D721Med (cell line): ENCODE data around the gene LRP1B.

Experiments
- DNase-seq: peaks from one replicate; pipeline ENCODE4 v3.0.0; 2011; ENCODE audit warnings: low spot score; ENCODE audit not compliant: insufficient read length
- FAIRE-seq: peaks from 2 replicates; lab custom pipeline; 2011; peaks lifted over from hg19 to GRCh38; lab: Jason Lieb, UNC
- TF ChIP-seq, protein P1 (sequence below): IDR thresholded peaks from 2 replicates; pipeline ENCODE4 v1.5.1; 2012; ENCODE audit warnings: mild to moderate bottlenecking, control low read depth; ENCODE audit not compliant: insufficient read depth; ENCODE audit errors: missing control alignments

Gene LRP1B

DNA sequence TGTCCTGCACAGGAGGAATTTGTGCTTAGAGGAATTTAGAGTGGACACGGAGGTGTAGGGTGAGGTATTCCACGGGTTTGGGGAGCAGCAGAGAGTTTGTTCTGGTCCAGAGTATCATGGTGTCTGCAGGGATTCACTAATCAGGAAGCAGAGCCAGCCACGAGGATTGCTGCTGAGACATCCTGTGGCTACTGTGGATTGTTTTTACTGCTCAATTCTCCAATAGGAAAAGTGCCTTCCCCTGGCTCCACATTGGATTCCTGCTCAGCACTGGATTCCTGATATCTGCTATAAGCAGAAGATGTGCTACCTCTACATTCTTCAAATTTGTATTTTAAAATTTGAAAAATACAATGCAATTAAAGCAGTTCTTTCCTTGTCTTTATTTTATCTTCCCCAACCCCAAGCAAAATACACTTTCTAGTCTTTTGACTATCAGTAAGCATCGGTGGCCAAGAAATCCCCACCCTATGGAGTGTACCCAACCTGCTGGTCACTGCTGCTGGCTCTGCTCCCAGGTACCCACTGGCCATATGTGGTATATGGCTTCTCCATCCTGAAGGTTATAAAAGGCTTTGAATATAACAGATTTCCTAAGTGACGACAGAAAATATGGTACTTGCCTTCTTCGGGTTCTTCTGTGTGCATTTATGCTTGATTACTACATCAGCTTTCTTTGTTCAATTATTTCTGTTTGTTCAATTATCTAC is 1947.6 kb downstream of the LRP1B start:
- TF ChIP-seq, protein P1, sequence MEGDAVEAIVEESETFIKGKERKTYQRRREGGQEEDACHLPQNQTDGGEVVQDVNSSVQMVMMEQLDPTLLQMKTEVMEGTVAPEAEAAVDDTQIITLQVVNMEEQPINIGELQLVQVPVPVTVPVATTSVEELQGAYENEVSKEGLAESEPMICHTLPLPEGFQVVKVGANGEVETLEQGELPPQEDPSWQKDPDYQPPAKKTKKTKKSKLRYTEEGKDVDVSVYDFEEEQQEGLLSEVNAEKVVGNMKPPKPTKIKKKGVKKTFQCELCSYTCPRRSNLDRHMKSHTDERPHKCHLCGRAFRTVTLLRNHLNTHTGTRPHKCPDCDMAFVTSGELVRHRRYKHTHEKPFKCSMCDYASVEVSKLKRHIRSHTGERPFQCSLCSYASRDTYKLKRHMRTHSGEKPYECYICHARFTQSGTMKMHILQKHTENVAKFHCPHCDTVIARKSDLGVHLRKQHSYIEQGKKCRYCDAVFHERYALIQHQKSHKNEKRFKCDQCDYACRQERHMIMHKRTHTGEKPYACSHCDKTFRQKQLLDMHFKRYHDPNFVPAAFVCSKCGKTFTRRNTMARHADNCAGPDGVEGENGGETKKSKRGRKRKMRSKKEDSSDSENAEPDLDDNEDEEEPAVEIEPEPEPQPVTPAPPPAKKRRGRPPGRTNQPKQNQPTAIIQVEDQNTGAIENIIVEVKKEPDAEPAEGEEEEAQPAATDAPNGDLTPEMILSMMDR, result no peak
- DNase-seq (no peak), FAIRE-seq (no peak)
